HepG2 (cell line): ENCODE measurements around the gene CDK7.

Experiments
- ARNT ChIP-seq: fragments of 450-650 bp; IDR thresholded peaks from 2 replicates; pipeline ENCODE4 v1.6.1; 2017
- ZNF121 ChIP-seq: sonication (generic); formaldehyde crosslinking; IDR thresholded peaks from 2 replicates; pipeline ENCODE4 v1.5.0; 2020; ENCODE audit warnings: mild to moderate bottlenecking, missing genetic modification reagents
- TF ChIP-seq, protein P1 (sequence below): sonication (generic); formaldehyde crosslinking; IDR thresholded peaks from 2 replicates; pipeline ENCODE4 v1.5.0; 2020; ENCODE audit warnings: mild to moderate bottlenecking, missing genetic modification reagents, moderate library complexity
- TF ChIP-seq, protein P2 (sequence below): sonication (generic); formaldehyde crosslinking; IDR thresholded peaks from 2 replicates; pipeline ENCODE4 v1.8.1; 2022; ENCODE audit warnings: mild to moderate bottlenecking, missing genetic modification reagents

DNA sequence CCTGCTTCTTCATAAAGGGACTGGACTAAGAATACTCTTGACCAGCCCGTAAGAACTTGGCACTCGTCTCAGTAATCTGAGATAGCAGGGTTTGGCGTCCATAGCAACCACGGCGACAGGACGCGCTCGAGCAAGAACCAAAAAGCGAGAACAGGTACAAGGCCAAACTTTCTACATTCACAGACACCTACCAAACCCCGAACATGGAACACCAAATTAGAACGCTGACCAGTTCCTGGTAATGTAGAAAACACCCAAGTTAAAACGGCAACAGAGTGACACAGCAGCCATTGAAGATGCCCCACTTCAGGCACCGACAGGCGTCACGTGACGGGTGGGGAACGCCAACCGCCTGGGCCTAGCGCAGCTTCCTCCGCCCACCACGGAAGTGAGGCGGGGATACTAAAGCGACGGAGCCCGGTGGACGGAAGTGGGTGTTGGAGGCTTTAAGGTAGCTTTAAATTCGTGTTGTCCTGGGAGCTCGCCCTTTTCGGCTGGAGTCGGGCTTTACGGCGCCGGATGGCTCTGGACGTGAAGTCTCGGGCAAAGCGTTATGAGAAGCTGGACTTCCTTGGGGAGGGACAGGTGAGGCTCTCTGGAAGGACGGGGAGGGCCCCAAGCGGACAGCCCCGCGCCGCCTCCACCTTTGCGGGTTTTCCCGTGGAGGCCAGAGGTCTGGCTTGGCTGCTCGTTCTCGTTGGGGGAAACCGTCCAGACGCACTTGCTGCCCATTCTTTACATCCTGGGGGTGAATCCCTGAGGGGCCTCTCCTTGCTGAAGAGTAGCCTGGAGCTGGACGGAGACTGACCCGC is at the start of gene CDK7:
- TF ChIP-seq ARNT (no peak), ZNF121 (CRISPR knock-in tag) (no peak; the same call in 1 of the 2 replicates)
- TF ChIP-seq, protein P1, sequence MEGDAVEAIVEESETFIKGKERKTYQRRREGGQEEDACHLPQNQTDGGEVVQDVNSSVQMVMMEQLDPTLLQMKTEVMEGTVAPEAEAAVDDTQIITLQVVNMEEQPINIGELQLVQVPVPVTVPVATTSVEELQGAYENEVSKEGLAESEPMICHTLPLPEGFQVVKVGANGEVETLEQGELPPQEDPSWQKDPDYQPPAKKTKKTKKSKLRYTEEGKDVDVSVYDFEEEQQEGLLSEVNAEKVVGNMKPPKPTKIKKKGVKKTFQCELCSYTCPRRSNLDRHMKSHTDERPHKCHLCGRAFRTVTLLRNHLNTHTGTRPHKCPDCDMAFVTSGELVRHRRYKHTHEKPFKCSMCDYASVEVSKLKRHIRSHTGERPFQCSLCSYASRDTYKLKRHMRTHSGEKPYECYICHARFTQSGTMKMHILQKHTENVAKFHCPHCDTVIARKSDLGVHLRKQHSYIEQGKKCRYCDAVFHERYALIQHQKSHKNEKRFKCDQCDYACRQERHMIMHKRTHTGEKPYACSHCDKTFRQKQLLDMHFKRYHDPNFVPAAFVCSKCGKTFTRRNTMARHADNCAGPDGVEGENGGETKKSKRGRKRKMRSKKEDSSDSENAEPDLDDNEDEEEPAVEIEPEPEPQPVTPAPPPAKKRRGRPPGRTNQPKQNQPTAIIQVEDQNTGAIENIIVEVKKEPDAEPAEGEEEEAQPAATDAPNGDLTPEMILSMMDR (CRISPR knock-in tag), result 0 out of 2 replicates have a peak, but pooled peaks have one; percentile 24
- TF ChIP-seq, protein P2, sequence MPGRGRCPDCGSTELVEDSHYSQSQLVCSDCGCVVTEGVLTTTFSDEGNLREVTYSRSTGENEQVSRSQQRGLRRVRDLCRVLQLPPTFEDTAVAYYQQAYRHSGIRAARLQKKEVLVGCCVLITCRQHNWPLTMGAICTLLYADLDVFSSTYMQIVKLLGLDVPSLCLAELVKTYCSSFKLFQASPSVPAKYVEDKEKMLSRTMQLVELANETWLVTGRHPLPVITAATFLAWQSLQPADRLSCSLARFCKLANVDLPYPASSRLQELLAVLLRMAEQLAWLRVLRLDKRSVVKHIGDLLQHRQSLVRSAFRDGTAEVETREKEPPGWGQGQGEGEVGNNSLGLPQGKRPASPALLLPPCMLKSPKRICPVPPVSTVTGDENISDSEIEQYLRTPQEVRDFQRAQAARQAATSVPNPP (CRISPR knock-in tag), result peak; percentile 25; the same call in 1 of the 2 replicates
